Hepatocyte (in vitro differentiated cells): ENCODE measurements around the gene SLC15A4.

Experiments
- EZH2 ChIP-seq: fragments of 200-600 bp; sonication (generic); IDR thresholded peaks from 2 replicates; pipeline ENCODE4 v1.6.1; 2016; ENCODE audit warnings: antibody characterized with exemption, mild to moderate bottlenecking, borderline replicate concordance
- TF ChIP-seq, protein P1 (sequence below): fragments of 200-600 bp; sonication (generic); IDR thresholded peaks from 2 replicates; pipeline ENCODE4 v1.5.1; 2016; ENCODE audit warnings: antibody characterized with exemption, mild to moderate bottlenecking; ENCODE audit not compliant: poor library complexity

DNA sequence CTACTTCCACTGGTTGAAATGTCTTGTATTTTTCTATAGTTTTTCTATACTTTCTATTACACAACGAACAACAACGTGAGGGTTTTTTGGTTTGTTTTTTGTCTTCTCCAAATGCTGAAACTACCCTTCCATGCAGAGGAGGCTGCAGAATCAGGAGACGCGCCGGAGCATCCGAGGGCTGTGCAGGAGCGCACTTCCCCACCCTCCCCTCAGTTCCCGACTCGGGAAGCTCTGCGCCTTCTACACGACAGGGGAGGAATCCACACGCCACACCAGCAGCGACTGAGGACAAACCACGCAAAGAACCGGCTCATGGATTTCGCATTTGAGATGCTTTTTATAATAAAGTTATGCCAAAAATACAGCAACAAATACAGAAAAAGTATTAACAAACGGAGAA lies 30.9 kb downstream of the SLC15A4 start:
- TF ChIP-seq, protein P1, sequence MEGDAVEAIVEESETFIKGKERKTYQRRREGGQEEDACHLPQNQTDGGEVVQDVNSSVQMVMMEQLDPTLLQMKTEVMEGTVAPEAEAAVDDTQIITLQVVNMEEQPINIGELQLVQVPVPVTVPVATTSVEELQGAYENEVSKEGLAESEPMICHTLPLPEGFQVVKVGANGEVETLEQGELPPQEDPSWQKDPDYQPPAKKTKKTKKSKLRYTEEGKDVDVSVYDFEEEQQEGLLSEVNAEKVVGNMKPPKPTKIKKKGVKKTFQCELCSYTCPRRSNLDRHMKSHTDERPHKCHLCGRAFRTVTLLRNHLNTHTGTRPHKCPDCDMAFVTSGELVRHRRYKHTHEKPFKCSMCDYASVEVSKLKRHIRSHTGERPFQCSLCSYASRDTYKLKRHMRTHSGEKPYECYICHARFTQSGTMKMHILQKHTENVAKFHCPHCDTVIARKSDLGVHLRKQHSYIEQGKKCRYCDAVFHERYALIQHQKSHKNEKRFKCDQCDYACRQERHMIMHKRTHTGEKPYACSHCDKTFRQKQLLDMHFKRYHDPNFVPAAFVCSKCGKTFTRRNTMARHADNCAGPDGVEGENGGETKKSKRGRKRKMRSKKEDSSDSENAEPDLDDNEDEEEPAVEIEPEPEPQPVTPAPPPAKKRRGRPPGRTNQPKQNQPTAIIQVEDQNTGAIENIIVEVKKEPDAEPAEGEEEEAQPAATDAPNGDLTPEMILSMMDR = no peak
- TF ChIP-seq EZH2 = no peak
